DOHH2 (cell line): Measurements from ENCODE around the gene KRTAP5-2.

ENCODE experiments used
- H3F3A ChIP-seq: fragments of 200-600 bp; sonication (generic), shearing (Covaris generic); 2 replicates; pipeline ENCODE4 v1.6.0; 2016; ENCODE audit warnings: antibody characterized with exemption, mild to moderate bottlenecking; ENCODE audit not compliant: control insufficient read depth, insufficient read depth
- H3K27ac ChIP-seq: fragments of 200-600 bp; sonication (generic); 2 replicates; pipeline ENCODE4 v1.5.1; 2014; ENCODE audit warnings: low read depth, mild to moderate bottlenecking, low read length, moderate library complexity
- H3K27me3 ChIP-seq: fragments of 200-600 bp; sonication (generic); 2 replicates; pipeline ENCODE4 v1.6.1; 2014; ENCODE audit warnings: mild to moderate bottlenecking, low read length, mixed read lengths; ENCODE audit not compliant: control insufficient read depth
- H3K36me3 ChIP-seq: fragments of 200-600 bp; sonication (generic); 2 replicates; pipeline ENCODE4 v1.6.1; 2014; ENCODE audit warnings: mild to moderate bottlenecking, low read length, moderate library complexity, mixed read lengths; ENCODE audit not compliant: control insufficient read depth
- H3K4me1 ChIP-seq: fragments of 200-600 bp; sonication (generic); 2 replicates; pipeline ENCODE4 v1.6.1; 2014; ENCODE audit warnings: mild to moderate bottlenecking, low read length, mixed read lengths; ENCODE audit not compliant: control insufficient read depth
- H3K4me2 ChIP-seq: fragments of 200-600 bp; sonication (generic); 2 replicates; pipeline ENCODE4 v1.6.0; 2014; ENCODE audit warnings: mild to moderate bottlenecking, low read length, moderate library complexity
- H3K4me3 ChIP-seq: fragments of 200-600 bp; sonication (generic); 2 replicates; pipeline ENCODE4 v1.5.1; 2014; ENCODE audit warnings: mild to moderate bottlenecking, low read length, mixed read lengths
- H3K79me2 ChIP-seq: fragments of 200-600 bp; sonication (generic); 2 replicates; pipeline ENCODE4 v1.6.1; 2014; ENCODE audit warnings: mild to moderate bottlenecking, low read length, mixed read lengths; ENCODE audit not compliant: control insufficient read depth
- H3K9me2 ChIP-seq: fragments of 200-600 bp; sonication (generic); replicated peaks from 2 replicates; pipeline ENCODE4 v1.6.1; 2014; ENCODE audit warnings: mild to moderate bottlenecking, low read length, mixed read lengths; ENCODE audit not compliant: control insufficient read depth
- H3K9me3 ChIP-seq: fragments of 200-600 bp; sonication (generic); 2 replicates; pipeline ENCODE4 v1.6.1; 2014; ENCODE audit warnings: antibody characterized with exemption, low read length, mixed read lengths; ENCODE audit not compliant: control insufficient read depth, insufficient read depth
- H4K20me1 ChIP-seq: fragments of 200-600 bp; sonication (generic); 2 replicates; pipeline ENCODE4 v1.6.0; 2014; ENCODE audit warnings: low read depth, mild to moderate bottlenecking, antibody characterized with exemption, low read length, moderate library complexity; ENCODE audit not compliant: control insufficient read depth, insufficient read depth
- EZH2phosphoT487 ChIP-seq: fragments of 200-600 bp; sonication (generic); IDR thresholded peaks from 2 replicates; pipeline ENCODE4 v1.6.1; 2017; ENCODE audit warnings: borderline replicate concordance, mild to moderate bottlenecking, antibody characterized with exemption, low read length, moderate library complexity, mixed read lengths
- TF ChIP-seq, protein P1 (sequence below): fragments of 200-600 bp; sonication (generic); IDR thresholded peaks from one replicate; pipeline ENCODE4 v1.5.1; 2014; ENCODE audit warnings: antibody characterized with exemption, mild to moderate bottlenecking, low read depth, low read length; ENCODE audit not compliant: poor library complexity, severe bottlenecking

Gene KRTAP5-2

DNA sequence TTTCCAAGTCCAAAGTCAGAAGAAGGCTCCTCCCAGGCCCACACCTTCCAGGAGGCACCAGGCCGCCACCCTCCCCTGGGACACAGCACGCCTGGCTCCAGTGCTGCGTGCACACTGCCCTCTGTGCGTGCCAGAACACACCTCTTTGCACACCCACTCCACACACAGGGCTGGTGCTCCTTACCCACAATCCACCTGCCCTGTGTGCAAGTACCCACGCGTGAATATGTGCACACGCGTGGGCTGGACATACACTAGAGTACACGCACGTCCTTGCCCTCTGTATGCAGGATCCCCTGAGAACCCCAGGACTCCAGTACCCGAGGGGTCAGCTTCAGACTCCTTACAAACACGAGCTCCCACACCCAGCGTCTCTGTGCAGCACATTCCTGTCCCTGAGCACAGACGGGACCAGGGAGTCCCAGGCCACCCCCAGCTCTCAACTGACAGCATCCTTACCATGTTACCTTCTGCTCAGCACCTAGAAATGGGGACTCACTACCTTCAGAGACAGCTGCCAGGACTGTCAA, 28.8 kb downstream of the KRTAP5-2 start:
- H3K79me2 ChIP-seq: no peaks in the 10 kb centered on the region

DNA sequence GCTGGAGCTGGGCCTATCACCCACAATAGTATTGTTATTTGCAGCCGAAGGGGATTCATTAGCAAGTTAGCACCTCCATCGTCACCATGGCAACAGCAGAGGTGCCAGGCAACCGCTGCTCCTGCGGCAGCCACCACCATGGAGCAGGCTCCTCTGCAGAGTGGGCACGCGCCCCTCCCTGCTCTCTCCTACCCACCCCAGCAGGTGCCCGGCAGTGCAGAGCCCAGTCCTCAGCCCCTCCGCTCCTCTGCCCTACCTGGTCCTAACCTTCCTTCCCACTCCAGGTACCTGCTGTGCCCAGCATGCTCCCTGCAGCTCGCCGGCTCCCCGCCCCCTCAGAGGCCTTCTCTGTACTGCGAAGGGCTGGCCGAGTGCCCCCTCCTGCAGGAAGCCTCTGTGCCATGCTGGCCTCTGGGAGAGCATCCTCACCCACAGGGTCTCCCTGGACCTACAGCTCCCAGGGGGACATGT, 29.6 kb downstream of the KRTAP5-2 start:
- H3K4me2 ChIP-seq: no peak overlapping the region
- H4K20me1 ChIP-seq: no peaks in the 10 kb centered on the region
- H3K4me3 ChIP-seq: no peak overlapping the region
- TF ChIP-seq, protein P1, sequence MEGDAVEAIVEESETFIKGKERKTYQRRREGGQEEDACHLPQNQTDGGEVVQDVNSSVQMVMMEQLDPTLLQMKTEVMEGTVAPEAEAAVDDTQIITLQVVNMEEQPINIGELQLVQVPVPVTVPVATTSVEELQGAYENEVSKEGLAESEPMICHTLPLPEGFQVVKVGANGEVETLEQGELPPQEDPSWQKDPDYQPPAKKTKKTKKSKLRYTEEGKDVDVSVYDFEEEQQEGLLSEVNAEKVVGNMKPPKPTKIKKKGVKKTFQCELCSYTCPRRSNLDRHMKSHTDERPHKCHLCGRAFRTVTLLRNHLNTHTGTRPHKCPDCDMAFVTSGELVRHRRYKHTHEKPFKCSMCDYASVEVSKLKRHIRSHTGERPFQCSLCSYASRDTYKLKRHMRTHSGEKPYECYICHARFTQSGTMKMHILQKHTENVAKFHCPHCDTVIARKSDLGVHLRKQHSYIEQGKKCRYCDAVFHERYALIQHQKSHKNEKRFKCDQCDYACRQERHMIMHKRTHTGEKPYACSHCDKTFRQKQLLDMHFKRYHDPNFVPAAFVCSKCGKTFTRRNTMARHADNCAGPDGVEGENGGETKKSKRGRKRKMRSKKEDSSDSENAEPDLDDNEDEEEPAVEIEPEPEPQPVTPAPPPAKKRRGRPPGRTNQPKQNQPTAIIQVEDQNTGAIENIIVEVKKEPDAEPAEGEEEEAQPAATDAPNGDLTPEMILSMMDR: no peak
- TF ChIP-seq EZH2phosphoT487: no peak
- H3K9me2 ChIP-seq: no peaks in the 10 kb centered on the region
- H3K4me1 ChIP-seq: peaks cover 17% of the 10 kb centered on the region
- peaks cover 30% of the 10 kb centered on the region for H3K27me3 ChIP-seq
- no peak overlapping the region for H3K27ac ChIP-seq
- no peaks in the 10 kb centered on the region for H3K36me3 ChIP-seq
- H3F3A ChIP-seq: no peaks in the 10 kb centered on the region
- H3K9me3 ChIP-seq: no peaks in the 10 kb centered on the region
- H3K79me2 ChIP-seq: no peaks in the 10 kb centered on the region

More for the DNA sequence above, 28.8 kb downstream of the KRTAP5-2 start:
- TF ChIP-seq, protein P1: no peak
- no peak for TF ChIP-seq EZH2phosphoT487
- Histone ChIP-seq H3F3A (no peaks in the 10 kb centered on the region), H3K27me3 (peaks cover 39% of the 10 kb centered on the region), H4K20me1 (no peaks in the 10 kb centered on the region), H3K4me2 (no peak overlapping the region), H3K36me3 (no peaks in the 10 kb centered on the region), H3K27ac (no peak overlapping the region), H3K4me3 (no peak overlapping the region), H3K9me3 (no peaks in the 10 kb centered on the region), H3K9me2 (no peaks in the 10 kb centered on the region), H3K4me1 (peaks cover 25% of the 10 kb centered on the region)

DNA sequence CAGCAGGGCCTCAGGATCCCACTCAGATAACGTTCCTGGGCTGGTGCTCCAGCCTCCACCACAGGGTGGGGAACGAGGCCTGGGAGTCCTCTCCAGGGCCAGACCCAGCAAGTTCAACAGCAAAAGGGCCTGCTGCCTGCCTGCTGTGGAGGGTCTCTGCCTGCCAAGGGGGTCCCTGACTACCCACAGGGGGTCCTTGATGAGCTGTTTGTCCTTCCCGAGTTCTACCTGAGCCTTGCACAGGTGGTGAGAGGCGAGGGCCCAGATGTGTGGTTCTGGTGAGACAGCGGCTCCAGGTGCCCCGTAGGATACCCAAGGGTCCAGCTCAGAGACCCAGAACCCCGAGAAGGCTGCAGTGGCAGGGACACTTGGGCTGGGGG, 30.4 kb downstream of the KRTAP5-2 start:
- Histone ChIP-seq H3K4me2 (no peak overlapping the region), H3K9me2 (no peaks in the 10 kb centered on the region), H3K9me3 (no peaks in the 10 kb centered on the region), H3K4me1 (peaks cover 9% of the 10 kb centered on the region), H4K20me1 (no peaks in the 10 kb centered on the region), H3K36me3 (no peaks in the 10 kb centered on the region), H3K79me2 (no peaks in the 10 kb centered on the region), H3K27ac (no peak overlapping the region), H3F3A (no peaks in the 10 kb centered on the region), H3K27me3 (peaks cover 23% of the 10 kb centered on the region), H3K4me3 (no peak overlapping the region)
- TF ChIP-seq, protein P1: no peak
- TF ChIP-seq EZH2phosphoT487: no peak
